ENCODE measurements around the gene MANBA.

MANBA gene

GRCh38 chr4:102642631-102643298 lies 118.0 kb downstream of the MANBA start:
- no peak for TF ChIP-seq CTCF (IDR thresholded peaks at IDR 0.05; ENCODE audit: low read depth, low read length)
- no peak for DNase-seq (ENCODE audit: low read depth, low spot score)
- in situ Hi-C loops (cut with HindIII; ENCODE audit: low sequenced_read_pairs): no loop called here
- no peak overlapping the region for H3K4me3 ChIP-seq (ENCODE audit: low read depth, low read length)

GRCh38 chr4:102641793-102642192 lies 119.0 kb downstream of the MANBA start:
- H3K4me3 ChIP-seq (ENCODE audit: low read depth, low read length): no peak overlapping the region
- in situ Hi-C loops (cut with HindIII; ENCODE audit: low sequenced_read_pairs): no loop called here
- DNase-seq (ENCODE audit: low read depth, low spot score): no peak
- TF ChIP-seq CTCF (IDR thresholded peaks at IDR 0.05; ENCODE audit: low read depth, low read length): no peak

- peak; percentile 60 for DNase-seq (ENCODE audit: low read depth, low spot score)
- no peak for TF ChIP-seq CTCF (IDR thresholded peaks at IDR 0.05; ENCODE audit: low read depth, low read length)
- H3K4me3 ChIP-seq (ENCODE audit: low read depth, low read length): no peak overlapping the region
- in situ Hi-C loops (cut with HindIII; ENCODE audit: low sequenced_read_pairs): no loop called here
Observed at GRCh38 chr4:102640669-102641068, 120.1 kb downstream of the MANBA start.

GRCh38 chr4:102639598-102639997 lies 121.2 kb downstream of the MANBA start:
- no peak for DNase-seq (ENCODE audit: low read depth, low spot score)
- H3K4me3 ChIP-seq (ENCODE audit: low read depth, low read length): no peak overlapping the region
- TF ChIP-seq CTCF (IDR thresholded peaks at IDR 0.05; ENCODE audit: low read depth, low read length): no peak
- in situ Hi-C loops (cut with HindIII; ENCODE audit: low sequenced_read_pairs): no loop called here

- no peak overlapping the region for H3K4me3 ChIP-seq (ENCODE audit: low read depth, low read length)
- DNase-seq (ENCODE audit: low read depth, low spot score): no peak
- TF ChIP-seq CTCF (IDR thresholded peaks at IDR 0.05; ENCODE audit: low read depth, low read length): no peak
- in situ Hi-C loops (cut with HindIII; ENCODE audit: low sequenced_read_pairs): no loop called here
Observed at GRCh38 chr4:102638621-102639020, 122.1 kb downstream of the MANBA start.

GRCh38 chr4:102637391-102637790 lies 123.4 kb downstream of the MANBA start:
- in situ Hi-C loops (cut with HindIII; ENCODE audit: low sequenced_read_pairs): no loop called here
- no peak for DNase-seq (ENCODE audit: low read depth, low spot score)
- TF ChIP-seq CTCF (IDR thresholded peaks at IDR 0.05; ENCODE audit: low read depth, low read length): no peak
- H3K4me3 ChIP-seq (ENCODE audit: low read depth, low read length): no peak overlapping the region
